ENCODE results near the gene MBD3L4.
"Not testable (repeated sequence)": the region's sequence is repeated elsewhere in the genome, so short reads cannot be mapped to it uniquely, and the experiment has no call there.

MBD3L4 gene

GRCh38 chr19:7049021-7049420 lies 9.0 kb upstream of the MBD3L4 start, which contains the start of gene MBD3L2:
Gene MBD3L2, plus strand, starts transcription at chr19:7049321. Its CDS starts 53 bp downstream, at chr19:7049374.
- not testable (repeated sequence) for DNase-seq (ENCODE audit: low read depth)

- DNase-seq (ENCODE audit: low read depth), result not testable (repeated sequence)
Measured at GRCh38 chr19:7041563-7041962, 1.6 kb upstream of the MBD3L4 start.

GRCh38 chr19:7030278-7030677 lies 9.7 kb downstream of the MBD3L4 start, which contains the start of gene MBD3L5:
Gene MBD3L5, plus strand, starts transcription at chr19:7030578. Its CDS starts 34 bp downstream, at chr19:7030612.
- DNase-seq (ENCODE audit: low read depth), result not testable (repeated sequence)

GRCh38 chr19:7028790-7029189 lies 11.2 kb downstream of the MBD3L4 start:
- DNase-seq (ENCODE audit: low read depth), result not testable (repeated sequence)

- not testable (repeated sequence) for DNase-seq (ENCODE audit: low read depth)
Measured at GRCh38 chr19:7021331-7021730, 18.6 kb downstream of the MBD3L4 start, which contains the start of gene MBD3L2B. Gene MBD3L2B, minus strand, starts transcription at chr19:7021431. Its CDS starts 34 bp downstream, at chr19:7021397.

GRCh38 chr19:7018828-7019227 lies 21.2 kb downstream of the MBD3L4 start:
- no peak for DNase-seq (ENCODE audit: low read depth)

- no peak for DNase-seq (ENCODE audit: low read depth)
Measured at GRCh38 chr19:7013678-7014077, 26.3 kb downstream of the MBD3L4 start.

GRCh38 chr19:7010722-7011593 lies 29.0 kb downstream of the MBD3L4 start:
- no peak for DNase-seq (ENCODE audit: low read depth)

GRCh38 chr19:7007859-7008258 lies 32.1 kb downstream of the MBD3L4 start:
- DNase-seq (ENCODE audit: low read depth), result no peak

- no peak for DNase-seq (ENCODE audit: low read depth)
Measured at GRCh38 chr19:7006135-7006704, 33.8 kb downstream of the MBD3L4 start.

GRCh38 chr19:7004313-7004931 lies 35.6 kb downstream of the MBD3L4 start:
- DNase-seq (ENCODE audit: low read depth), result no peak

GRCh38 chr19:7000816-7001215 lies 39.2 kb downstream of the MBD3L4 start:
- no peak for DNase-seq (ENCODE audit: low read depth)

- no peak for DNase-seq (ENCODE audit: low read depth)
Measured at GRCh38 chr19:7000333-7000732, 39.6 kb downstream of the MBD3L4 start.

- no peak for DNase-seq (ENCODE audit: low read depth)
Measured at GRCh38 chr19:6999933-7000332, 40.0 kb downstream of the MBD3L4 start.

GRCh38 chr19:6997679-6998445 lies 42.1 kb downstream of the MBD3L4 start:
- DNase-seq (ENCODE audit: low read depth), result no peak

GRCh38 chr19:6996810-6997209 lies 43.2 kb downstream of the MBD3L4 start:
- no peak for DNase-seq (ENCODE audit: low read depth)

- DNase-seq (ENCODE audit: low read depth), result no peak
Measured at GRCh38 chr19:6995054-6995453, 44.9 kb downstream of the MBD3L4 start.

- DNase-seq (ENCODE audit: low read depth), result no peak
Measured at GRCh38 chr19:6988257-6988656, 51.7 kb downstream of the MBD3L4 start.

GRCh38 chr19:6987850-6988249 lies 52.1 kb downstream of the MBD3L4 start:
- DNase-seq (ENCODE audit: low read depth), result no peak
